BJ (cell line): ENCODE measurements around the gene LCP1. TPM values are rescaled to one million over a fixed set of nuclear protein-coding genes. Genes with fewer than 3 reads are reported as not detected.

Experiments
- CTCF ChIA-PET: fragments of 350-600 bp; formaldehyde crosslinking; extraction: SDS; loops from one replicate; lab custom pipeline; 2021; ENCODE audit warnings: antibody characterized with exemption, inconsistent platforms; lab: Yijun Ruan, JAX
- POLR2A ChIA-PET: fragments of 300-600 bp; sonication (Branson Sonifier 250); formaldehyde crosslinking; extraction: SDS; loops from one replicate; lab custom pipeline; 2021; ENCODE audit warnings: antibody characterized with exemption; lab: Charles Lee
- DNase-seq: peaks from one replicate; pipeline ENCODE4 v3.0.0-alpha.2; 2011; ENCODE audit warnings: low read depth
- H3K27me3 ChIP-seq: 2 replicates; pipeline ENCODE4 v1.6.0; 2011; ENCODE audit warnings: low read length; ENCODE audit not compliant: control insufficient read depth, insufficient read depth
- H3K36me3 ChIP-seq: 2 replicates; pipeline ENCODE4 v1.5.1; 2011; ENCODE audit warnings: low read length; ENCODE audit not compliant: control insufficient read depth, insufficient read depth
- H3K4me3 ChIP-seq: 2 replicates; pipeline ENCODE4 v1.5.1; 2011; ENCODE audit warnings: low read depth, mild to moderate bottlenecking, control low read depth, low read length
- CTCF ChIP-seq: IDR thresholded peaks from 2 replicates; pipeline ENCODE4 v1.5.1; 2011; ENCODE audit warnings: low read depth, mild to moderate bottlenecking, control low read depth, inconsistent platforms, low read length, moderate library complexity; ENCODE audit not compliant: insufficient read depth
- polyA plus RNA-seq: library from polyadenylated mRNA; depleted of rRNA; stranded (reverse); fragments of >200 nt; gene quantifications from 2 replicates; pipeline ENCODE4 v1.2.3, GENCODE V29; 2011

The LCP1 gene
- polyA plus RNA-seq, 1 experiment: 0.06 TPM

- Histone ChIP-seq H3K36me3 (no peaks in the 10 kb centered on the region), H3K27me3 (no peaks in the 10 kb centered on the region; the same call in 1 of the 2 replicates), H3K4me3 (no peak overlapping the region)
- POLR2A ChIA-PET: no interaction called here
- DNase-seq: no peak
- TF ChIP-seq CTCF: no peak
- CTCF ChIA-PET: interaction anchor here (0.6 to 3.4 kb wide), 6 partner anchors 8 to 535 kb away, joined by 3 to 11 read pairs (median 4); partner anchors contain the start of gene ERICH6B
Measured at GRCh38 chr13:46150134-46150693, 31.8 kb downstream of the LCP1 start.

GRCh38 chr13:46149272-46150133, 32.5 kb downstream of the LCP1 start:
- H3K4me3 ChIP-seq: no peak overlapping the region
- no peaks in the 10 kb centered on the region; the same call in 1 of the 2 replicates for H3K27me3 ChIP-seq
- no peaks in the 10 kb centered on the region for H3K36me3 ChIP-seq
- no peak for DNase-seq
- ChIA-PET POLR2A (no interaction called here), CTCF (interaction anchor here (0.6 to 3.4 kb wide), 5 partner anchors 10 to 534 kb away, joined by 3 to 11 read pairs (median 4); partner anchors contain the start of gene ERICH6B)
- TF ChIP-seq CTCF: no peak

GRCh38 chr13:46146898-46147297, 35.1 kb downstream of the LCP1 start:
- Histone ChIP-seq H3K4me3 (no peak overlapping the region), H3K27me3 (no peaks in the 10 kb centered on the region; the same call in 1 of the 2 replicates), H3K36me3 (no peaks in the 10 kb centered on the region)
- POLR2A ChIA-PET: no interaction called here
- CTCF ChIA-PET: no interaction called here
- no peak for DNase-seq
- peak; percentile 36; the same call in 1 of the 2 replicates for TF ChIP-seq CTCF

GRCh38 chr13:46145950-46146349, 36.0 kb downstream of the LCP1 start:
- H3K36me3 ChIP-seq: no peaks in the 10 kb centered on the region
- no peak for TF ChIP-seq CTCF
- ChIA-PET CTCF (interaction anchor here (7.3 kb wide), 1 partner anchor 14 kb away, joined by 31 read pairs; no protein-coding TSS in a partner anchor), POLR2A (no interaction called here)
- DNase-seq: no peak
- no peak overlapping the region for H3K4me3 ChIP-seq
- no peaks in the 10 kb centered on the region; the same call in 1 of the 2 replicates for H3K27me3 ChIP-seq

GRCh38 chr13:46145135-46145534, 36.8 kb downstream of the LCP1 start:
- CTCF ChIA-PET: interaction anchor here (1.3 to 7.3 kb wide), 2 partner anchors 15 to 19 kb away, joined by 4 to 31 read pairs; no protein-coding TSS in a partner anchor
- H3K27me3 ChIP-seq: no peaks in the 10 kb centered on the region; the same call in 1 of the 2 replicates
- no peaks in the 10 kb centered on the region for H3K36me3 ChIP-seq
- DNase-seq: no peak
- no peak for TF ChIP-seq CTCF
- POLR2A ChIA-PET: no interaction called here
- no peak overlapping the region for H3K4me3 ChIP-seq
